Measurements from ENCODE around the gene USP46. TPM values are rescaled to one million over a fixed set of nuclear protein-coding genes. Genes with fewer than 3 reads are reported as not detected.

The USP46 gene
- total and polyA plus RNA-seq, 10 donors: 1.2 to 17.1 (median 9.1) TPM

DNA sequence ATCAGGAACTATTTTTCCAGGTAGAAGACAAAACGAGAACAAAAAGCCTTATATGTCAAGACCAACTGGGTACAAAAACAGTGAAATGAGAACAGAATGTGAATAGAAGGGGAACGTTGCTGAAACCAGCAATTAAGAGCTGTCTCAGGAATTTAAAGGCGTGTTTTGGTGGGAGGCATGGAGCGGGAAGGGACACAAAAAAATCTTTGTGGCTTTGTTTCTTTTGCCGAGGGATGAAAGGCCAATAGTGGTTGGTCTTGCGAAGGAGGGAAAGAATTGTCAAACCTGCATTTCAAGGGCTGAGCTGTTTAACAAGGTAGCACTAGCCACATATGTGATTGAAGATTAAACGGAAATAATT lies 103.8 kb downstream of the USP46 start:
- Histone ChIP-seq H3K27me3 (replicated peaks in 1 of 7) (peaks cover 0 to 9% (median 0%) of the 10 kb centered on the region in 7 donors), H3K9me3 (no peaks in the 10 kb centered on the region), H3K27ac (no peak overlapping the region), H3K36me3 (no peaks in the 10 kb centered on the region), H3K4me3 (no peak overlapping the region), H3K4me1 (no peaks in the 10 kb centered on the region)
- TF ChIP-seq, protein P1, sequence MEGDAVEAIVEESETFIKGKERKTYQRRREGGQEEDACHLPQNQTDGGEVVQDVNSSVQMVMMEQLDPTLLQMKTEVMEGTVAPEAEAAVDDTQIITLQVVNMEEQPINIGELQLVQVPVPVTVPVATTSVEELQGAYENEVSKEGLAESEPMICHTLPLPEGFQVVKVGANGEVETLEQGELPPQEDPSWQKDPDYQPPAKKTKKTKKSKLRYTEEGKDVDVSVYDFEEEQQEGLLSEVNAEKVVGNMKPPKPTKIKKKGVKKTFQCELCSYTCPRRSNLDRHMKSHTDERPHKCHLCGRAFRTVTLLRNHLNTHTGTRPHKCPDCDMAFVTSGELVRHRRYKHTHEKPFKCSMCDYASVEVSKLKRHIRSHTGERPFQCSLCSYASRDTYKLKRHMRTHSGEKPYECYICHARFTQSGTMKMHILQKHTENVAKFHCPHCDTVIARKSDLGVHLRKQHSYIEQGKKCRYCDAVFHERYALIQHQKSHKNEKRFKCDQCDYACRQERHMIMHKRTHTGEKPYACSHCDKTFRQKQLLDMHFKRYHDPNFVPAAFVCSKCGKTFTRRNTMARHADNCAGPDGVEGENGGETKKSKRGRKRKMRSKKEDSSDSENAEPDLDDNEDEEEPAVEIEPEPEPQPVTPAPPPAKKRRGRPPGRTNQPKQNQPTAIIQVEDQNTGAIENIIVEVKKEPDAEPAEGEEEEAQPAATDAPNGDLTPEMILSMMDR (IDR thresholded peaks at IDR 0.05 in 8 of 11, conservative IDR thresholded peaks at IDR 0.05 in 3 of 11): no peak
- TF ChIP-seq POLR2AphosphoS5 (IDR thresholded peaks at IDR 0.05) (no peak), POLR2A (IDR thresholded peaks at IDR 0.05) (no peak)
- intact Hi-C loops (cut with DNase I; ENCODE audit: low total_unique reads): no loop called here
- WGBS, 5 donors: 65 to 83% (median 78%) methylated on average over 7 of the region's 7 CpGs
- DNase-seq: no peak

DNA sequence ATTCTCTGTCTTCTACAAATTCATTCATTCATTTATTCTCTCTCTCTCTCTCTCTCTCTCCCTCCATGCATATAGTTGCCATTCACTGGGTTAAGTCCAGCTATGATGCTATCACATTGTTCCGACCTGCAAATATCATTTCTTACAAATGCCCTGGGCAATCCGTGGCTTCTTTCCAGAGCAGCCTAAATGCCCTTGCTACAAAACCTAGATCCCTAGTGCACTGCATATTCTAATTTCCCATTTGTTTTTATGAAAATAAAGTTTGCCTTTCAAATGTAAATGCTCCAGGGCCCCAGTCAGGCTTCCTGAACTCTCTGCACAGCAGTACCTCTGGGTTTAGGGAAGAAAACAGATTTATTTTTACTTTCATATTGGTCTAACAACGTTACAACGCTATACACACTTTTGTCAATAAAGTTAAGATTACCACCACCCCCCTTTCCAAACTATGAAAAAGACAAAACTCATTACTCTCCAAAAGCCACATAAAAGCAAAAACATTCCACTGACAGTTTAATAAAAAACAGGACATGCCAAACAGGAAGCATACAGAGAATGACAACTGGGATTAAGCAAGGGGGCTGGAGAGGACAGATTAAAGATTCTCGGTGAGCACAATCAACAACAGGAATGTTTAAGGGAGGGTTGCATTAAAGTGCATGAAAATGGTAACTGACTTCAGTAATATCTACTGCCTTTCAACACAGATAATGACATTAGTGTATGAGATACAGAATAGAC lies 104.3 kb downstream of the USP46 start:
- Histone ChIP-seq H3K36me3 (no peaks in the 10 kb centered on the region), H3K4me1 (no peaks in the 10 kb centered on the region), H3K27me3 (replicated peaks in 1 of 7) (peaks cover 0 to 12% (median 0%) of the 10 kb centered on the region in 7 donors), H3K27ac (no peak overlapping the region), H3K4me3 (no peak overlapping the region), H3K9me3 (no peaks in the 10 kb centered on the region)
- no peak for DNase-seq
- TF ChIP-seq POLR2A (IDR thresholded peaks at IDR 0.05) (no peak), POLR2AphosphoS5 (IDR thresholded peaks at IDR 0.05) (no peak)
- TF ChIP-seq, protein P1 (IDR thresholded peaks at IDR 0.05 in 8 of 11, conservative IDR thresholded peaks at IDR 0.05 in 3 of 11): no peak
- intact Hi-C loops (cut with DNase I; ENCODE audit: low total_unique reads): no loop called here
- WGBS, 5 donors: 37 to 49% (median 42%) methylated on average over 5 of the region's 5 CpGs

DNA sequence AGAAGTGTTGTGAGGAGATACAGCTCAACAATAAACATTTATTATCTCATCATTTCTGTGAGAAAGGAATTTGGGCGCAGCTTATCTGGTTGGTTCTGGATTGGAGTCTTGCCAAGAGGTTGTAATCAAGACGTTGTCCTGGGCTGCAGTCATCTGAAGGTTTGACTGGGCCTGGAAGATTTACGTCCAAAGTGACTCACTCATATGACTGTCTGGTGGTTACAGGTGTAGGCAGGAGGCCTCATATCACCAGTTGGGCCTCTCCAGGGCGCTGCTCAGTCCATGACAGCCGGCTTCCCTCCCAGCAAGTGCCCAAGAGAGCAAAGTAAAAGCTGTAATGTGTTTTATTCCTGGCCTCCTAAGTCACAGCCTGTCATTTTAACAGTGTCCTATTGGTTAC lies 106.3 kb downstream of the USP46 start:
- TF ChIP-seq, protein P1 (IDR thresholded peaks at IDR 0.05 in 8 of 11, conservative IDR thresholded peaks at IDR 0.05 in 3 of 11): no peak
- TF ChIP-seq POLR2A (IDR thresholded peaks at IDR 0.05): no peak
- no peak for TF ChIP-seq POLR2AphosphoS5 (IDR thresholded peaks at IDR 0.05)
- Histone ChIP-seq H3K36me3 (no peaks in the 10 kb centered on the region), H3K9me3 (no peaks in the 10 kb centered on the region), H3K27ac (no peak overlapping the region), H3K4me3 (no peak overlapping the region), H3K4me1 (no peaks in the 10 kb centered on the region), H3K27me3 (replicated peaks in 1 of 7) (peaks cover 0 to 20% (median 0%) of the 10 kb centered on the region in 7 donors)
- intact Hi-C loops (cut with DNase I; ENCODE audit: low total_unique reads): no loop called here
- 74 to 89% (median 80%) methylated on average over 5 of the region's 5 CpGs for WGBS, 5 donors
- no peak for DNase-seq

DNA sequence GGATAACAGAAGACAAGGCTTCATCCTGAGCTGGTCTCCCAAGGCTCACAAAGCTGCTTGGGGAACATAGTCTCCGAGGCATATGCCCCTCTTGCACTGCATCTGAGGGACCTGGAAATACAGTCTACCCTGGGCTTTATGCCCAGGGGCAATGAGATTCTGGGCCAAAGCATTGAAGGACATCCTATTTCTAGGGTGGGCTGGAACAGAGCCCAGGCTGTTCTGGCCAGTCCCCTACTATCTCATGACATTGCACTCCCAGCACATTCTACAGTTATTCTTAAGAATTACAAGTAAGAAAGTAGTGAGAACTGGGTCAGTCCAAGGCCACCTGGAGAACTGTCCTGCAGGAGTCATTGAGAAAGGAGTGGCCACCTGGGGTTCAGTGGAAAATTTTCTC lies 107.6 kb downstream of the USP46 start:
- 44 to 79% (median 73%) methylated on average over 1 of the region's 1 CpG for WGBS, 5 donors
- Histone ChIP-seq H3K36me3 (no peaks in the 10 kb centered on the region), H3K27ac (no peak overlapping the region), H3K4me1 (no peaks in the 10 kb centered on the region), H3K27me3 (replicated peaks in 1 of 7) (peaks cover 0 to 29% (median 0%) of the 10 kb centered on the region in 7 donors), H3K4me3 (no peak overlapping the region), H3K9me3 (no peaks in the 10 kb centered on the region)
- intact Hi-C loops (cut with DNase I; ENCODE audit: low total_unique reads): no loop called here
- no peak for DNase-seq
- TF ChIP-seq POLR2A (IDR thresholded peaks at IDR 0.05): no peak
- TF ChIP-seq POLR2AphosphoS5 (IDR thresholded peaks at IDR 0.05): no peak

Measured in spleen (tissue), 11 donors.